ENCODE data around the gene INTS4. TPM values are rescaled to one million over a fixed set of nuclear protein-coding genes. Genes with fewer than 3 reads are reported as not detected.
"Not testable (repeated sequence)": the region's sequence is repeated elsewhere in the genome, so short reads cannot be mapped to it uniquely, and the experiment has no call there.

The INTS4 gene
- total RNA-seq, 2 donors from 2014 or later, result 23.4 to 31.1 TPM

- H3K4me1 ChIP-seq (ENCODE audit: control insufficient read depth in 1 of 2, low read depth in 2 of 2), result peaks cover 0 to 11% of the 10 kb centered on the region in 2 donors
- no peak overlapping the region for H3K27ac ChIP-seq
- peaks cover 16% of the 10 kb centered on the region for H3K36me3 ChIP-seq
- no peak for DNase-seq (ENCODE audit: low spot score)
- TF ChIP-seq CTCF (IDR thresholded peaks at IDR 0.05), result no peak
- H3K27me3 ChIP-seq (replicated peaks; ENCODE audit: insufficient read depth), result no peaks in the 10 kb centered on the region
- no peak for ATAC-seq (ENCODE audit: insufficient number of reproducible peaks, low FRiP score, low read depth)
- no peak overlapping the region for H3K4me3 ChIP-seq
- no peaks in the 10 kb centered on the region for H3K9me3 ChIP-seq
Measured at GRCh38 chr11:77882396-77882795, 112.1 kb downstream of the INTS4 start.

- DNase-seq (ENCODE audit: low spot score), result no peak
- H3K27ac ChIP-seq, result no peak overlapping the region
- H3K27me3 ChIP-seq (replicated peaks; ENCODE audit: insufficient read depth), result no peaks in the 10 kb centered on the region
- no peak for TF ChIP-seq CTCF (IDR thresholded peaks at IDR 0.05)
- H3K4me1 ChIP-seq (ENCODE audit: control insufficient read depth in 1 of 2, low read depth in 2 of 2), result peaks cover 0 to 11% of the 10 kb centered on the region in 2 donors
- no peak overlapping the region for H3K4me3 ChIP-seq
- ATAC-seq (ENCODE audit: insufficient number of reproducible peaks, low FRiP score, low read depth), result no peak
- H3K36me3 ChIP-seq, result peaks cover 13% of the 10 kb centered on the region
- no peaks in the 10 kb centered on the region for H3K9me3 ChIP-seq
Measured at GRCh38 chr11:77879218-77879617, 115.2 kb downstream of the INTS4 start.

GRCh38 chr11:77878247-77878646 lies 116.2 kb downstream of the INTS4 start:
- H3K9me3 ChIP-seq; H3K27me3 ChIP-seq (replicated peaks; ENCODE audit: insufficient read depth); H3K36me3 ChIP-seq; H3K4me3 ChIP-seq; DNase-seq (ENCODE audit: low spot score): not testable (repeated sequence)
- peak; percentile 32 for ATAC-seq (ENCODE audit: insufficient number of reproducible peaks, low FRiP score, low read depth)
- peaks cover 0 to 11% of the 10 kb centered on the region in 2 donors for H3K4me1 ChIP-seq (ENCODE audit: control insufficient read depth in 1 of 2, low read depth in 2 of 2)
- peak overlapping the region in 1 of 2 donors; percentile 22 for H3K27ac ChIP-seq

- ATAC-seq (ENCODE audit: insufficient number of reproducible peaks, low FRiP score, low read depth), result no peak
- Histone ChIP-seq H3K4me1 (ENCODE audit: control insufficient read depth in 1 of 2, low read depth in 2 of 2) (peaks cover 0 to 11% of the 10 kb centered on the region in 2 donors), H3K4me3 (no peak overlapping the region), H3K36me3 (peaks cover 12% of the 10 kb centered on the region), H3K9me3 (no peaks in the 10 kb centered on the region), H3K27ac (no peak overlapping the region), H3K27me3 (replicated peaks; ENCODE audit: insufficient read depth) (no peaks in the 10 kb centered on the region)
- no peak for DNase-seq (ENCODE audit: low spot score)
- TF ChIP-seq CTCF (IDR thresholded peaks at IDR 0.05), result no peak
Measured at GRCh38 chr11:77876045-77876444, 118.4 kb downstream of the INTS4 start.

GRCh38 chr11:77874206-77874605 lies 120.3 kb downstream of the INTS4 start:
- TF ChIP-seq CTCF (IDR thresholded peaks at IDR 0.05), result no peak
- no peak for ATAC-seq (ENCODE audit: insufficient number of reproducible peaks, low FRiP score, low read depth)
- no peak overlapping the region for H3K4me3 ChIP-seq
- H3K27ac ChIP-seq, result no peak overlapping the region
- peaks cover 0 to 11% of the 10 kb centered on the region in 2 donors for H3K4me1 ChIP-seq (ENCODE audit: control insufficient read depth in 1 of 2, low read depth in 2 of 2)
- no peak for DNase-seq (ENCODE audit: low spot score)
- H3K36me3 ChIP-seq, result peaks cover 17% of the 10 kb centered on the region
- H3K9me3 ChIP-seq, result no peaks in the 10 kb centered on the region
- no peaks in the 10 kb centered on the region for H3K27me3 ChIP-seq (replicated peaks; ENCODE audit: insufficient read depth)

- Histone ChIP-seq H3K27ac (no peak overlapping the region), H3K4me1 (ENCODE audit: control insufficient read depth in 1 of 2, low read depth in 2 of 2) (peaks cover 0 to 3% of the 10 kb centered on the region in 2 donors), H3K36me3 (peaks cover 22% of the 10 kb centered on the region), H3K9me3 (no peaks in the 10 kb centered on the region), H3K4me3 (no peak overlapping the region), H3K27me3 (replicated peaks; ENCODE audit: insufficient read depth) (no peaks in the 10 kb centered on the region)
- DNase-seq (ENCODE audit: low spot score) (no peak), ATAC-seq (ENCODE audit: insufficient number of reproducible peaks, low FRiP score, low read depth) (no peak)
- no peak for TF ChIP-seq CTCF (IDR thresholded peaks at IDR 0.05)
Measured at GRCh38 chr11:77873345-77873744, 121.1 kb downstream of the INTS4 start.

All from thoracic aorta (tissue), 2 donors.